Activated T-cell treated with anti-CD3 and anti-CD28 coated beads for 4 hours (primary cell): ENCODE data around the gene TAF11L2.
A peak's percentile ranks its signal among the peaks of the same experiment; 100 is the strongest.
"Not testable (repeated sequence)": the region's sequence is repeated elsewhere in the genome, so short reads cannot be mapped to it uniquely, and the experiment has no call there.

Source experiments
- DNase-seq: peaks from one replicate; pipeline ENCODE4 v3.0.0-alpha.2; 2020

The TAF11L2 gene

DNA sequence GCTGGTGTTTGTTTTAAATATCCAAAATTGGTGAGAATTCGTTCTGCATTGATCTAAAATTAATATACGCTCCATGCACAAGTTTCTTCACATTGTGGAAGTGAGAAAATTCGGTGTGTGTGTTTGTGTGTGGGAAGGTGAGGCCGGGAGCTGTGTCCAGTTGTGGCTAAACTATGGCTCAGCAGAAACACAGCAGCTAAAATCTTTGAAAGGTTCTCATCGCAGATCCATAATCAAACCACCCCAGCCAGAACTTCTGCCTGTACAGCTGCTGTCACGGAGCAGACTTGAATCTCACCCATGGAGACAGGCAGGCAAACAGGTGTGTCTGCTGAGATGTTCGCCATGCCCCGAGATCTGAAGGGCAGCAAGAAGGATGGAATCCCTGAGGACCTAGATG lies at the start of gene TAF11L2:
Gene TAF11L2 (plus strand): TSS at position 301 of the 400 bp plus-strand sequence.
- not testable (repeated sequence) for DNase-seq

DNA sequence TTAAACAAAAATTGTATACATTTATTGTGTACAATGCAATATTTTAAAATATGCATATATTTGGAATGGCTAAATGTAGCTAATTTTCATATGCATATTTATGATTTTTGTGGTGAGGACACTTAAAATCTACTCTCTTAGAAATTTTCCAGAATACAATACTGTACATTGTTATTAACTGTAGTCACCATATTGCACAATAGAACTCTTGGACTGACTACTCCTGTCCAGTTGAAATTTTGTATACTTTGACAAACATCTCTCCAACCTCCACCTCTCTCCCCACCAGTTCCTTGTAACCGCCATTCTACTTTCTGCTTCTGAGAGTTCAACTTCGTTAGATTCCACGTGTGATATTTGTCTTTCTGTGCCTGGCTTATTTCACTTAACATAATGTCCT lies 49.2 kb upstream of the TAF11L2 start:
- no peak for DNase-seq

DNA sequence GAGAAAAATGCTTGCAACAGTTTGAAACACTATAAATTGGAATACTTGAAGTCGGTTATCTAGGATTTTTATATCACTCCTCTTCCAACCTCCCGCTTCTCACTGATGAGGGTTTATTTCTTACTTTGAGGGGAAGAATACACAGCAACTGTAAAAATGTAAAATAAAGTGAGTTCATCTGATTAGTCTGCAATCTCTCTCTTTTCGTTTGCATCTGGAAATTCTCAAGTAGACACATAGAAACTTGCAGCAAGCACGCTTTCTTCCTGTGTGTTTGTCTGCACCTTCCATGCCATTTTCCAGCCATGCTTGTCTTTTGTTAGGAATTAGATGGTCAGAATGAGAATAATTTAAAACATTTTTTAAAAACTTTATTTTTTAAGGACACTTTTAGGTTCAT lies 45.1 kb upstream of the TAF11L2 start:
- DNase-seq: no peak

DNA sequence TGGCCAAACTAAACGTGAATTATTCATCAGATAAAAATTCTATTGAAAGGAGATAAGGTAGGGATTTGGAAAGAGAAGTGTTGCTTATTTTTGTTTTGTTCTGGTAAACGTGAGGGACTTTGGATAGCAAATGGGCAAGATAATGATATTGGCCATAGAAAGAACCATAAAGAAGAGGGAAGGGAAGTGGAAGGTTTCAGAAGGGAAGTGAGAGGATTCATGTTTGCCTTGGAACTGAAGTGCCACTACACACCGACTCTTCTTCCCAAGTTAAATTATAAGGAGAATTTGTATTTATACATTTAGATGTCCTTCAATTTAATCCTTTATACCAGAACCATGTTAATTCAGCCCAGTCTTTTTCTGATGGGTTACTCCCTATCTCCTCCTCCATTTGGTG lies 42.1 kb upstream of the TAF11L2 start:
- no peak for DNase-seq

DNA sequence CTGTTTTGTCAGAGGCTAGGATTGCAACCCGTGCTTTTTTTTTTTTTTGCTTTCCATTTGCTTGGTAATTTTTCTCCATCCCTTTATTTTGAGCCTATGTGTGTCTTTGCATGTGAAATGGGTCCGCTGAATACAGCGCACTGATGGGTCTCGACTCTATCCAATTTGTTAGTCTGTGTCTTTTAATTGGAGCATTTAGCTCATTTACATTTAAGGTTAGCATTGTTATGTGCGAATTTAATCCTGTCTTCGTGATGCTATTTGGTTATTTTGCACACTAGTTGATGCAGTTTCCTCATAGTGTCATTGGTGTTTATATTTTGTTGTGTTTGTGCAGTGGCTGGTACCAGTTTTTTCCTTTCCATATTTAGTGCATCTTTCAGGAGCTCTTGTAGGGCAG lies 36.2 kb upstream of the TAF11L2 start:
- DNase-seq: no peak

DNA sequence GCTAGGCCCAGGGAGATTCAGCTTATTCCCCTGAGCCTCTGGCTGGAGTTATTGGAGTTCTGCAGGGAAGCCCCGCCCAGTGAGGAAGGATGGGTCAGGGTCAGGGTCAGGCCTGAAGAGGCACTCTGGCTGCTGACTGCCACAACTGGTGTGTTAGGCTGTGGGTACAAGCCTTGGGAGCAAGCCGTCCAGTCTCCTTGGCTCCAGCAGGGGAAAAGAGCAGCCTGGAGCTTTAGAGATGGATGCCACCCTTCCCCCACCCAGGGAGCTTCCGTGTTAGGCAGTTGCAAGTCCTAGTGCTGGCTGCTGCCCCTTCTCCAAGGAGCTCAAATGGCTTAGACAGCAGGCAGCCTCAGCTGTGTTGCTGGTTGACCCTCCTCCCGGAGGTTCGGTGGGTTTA lies 34.4 kb upstream of the TAF11L2 start:
- DNase-seq: no peak

DNA sequence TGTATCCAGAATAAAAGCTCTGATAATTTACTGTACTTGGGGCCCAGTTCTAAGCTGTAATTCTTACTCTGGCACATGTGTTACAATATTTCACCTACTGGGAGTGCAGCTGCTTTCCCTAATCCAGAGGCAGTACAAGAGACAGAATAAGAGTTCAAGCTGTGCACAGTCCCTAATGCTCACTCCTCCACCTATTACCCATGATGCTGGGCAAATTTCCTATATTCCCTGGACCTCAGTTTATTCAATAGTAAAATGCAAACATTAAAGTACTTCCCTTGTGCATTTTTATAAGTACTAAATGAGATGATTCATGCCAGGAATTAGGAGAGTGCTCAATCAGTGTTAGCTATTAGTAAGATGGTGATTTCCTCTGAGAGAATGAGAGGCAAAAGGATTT lies 28.0 kb upstream of the TAF11L2 start:
- DNase-seq: no peak

DNA sequence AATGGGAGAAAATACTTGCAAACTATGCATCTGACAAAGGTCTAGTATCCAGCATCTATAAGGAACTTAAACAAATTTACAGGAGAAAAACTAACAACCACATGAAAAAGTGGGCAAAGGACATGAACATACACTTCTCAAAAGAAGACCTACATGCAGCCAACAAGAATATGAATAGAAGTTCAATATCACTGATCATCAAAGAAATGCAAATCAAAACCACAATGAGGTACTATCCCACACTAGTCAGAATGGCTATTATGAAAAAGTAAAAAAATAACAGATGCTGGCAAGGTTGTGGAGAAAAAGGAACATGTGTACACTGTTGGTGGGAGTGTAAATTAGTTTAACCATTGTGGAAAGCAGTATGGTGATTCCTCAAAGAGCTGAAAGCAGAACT lies 23.0 kb upstream of the TAF11L2 start:
- DNase-seq: not testable (repeated sequence)

DNA sequence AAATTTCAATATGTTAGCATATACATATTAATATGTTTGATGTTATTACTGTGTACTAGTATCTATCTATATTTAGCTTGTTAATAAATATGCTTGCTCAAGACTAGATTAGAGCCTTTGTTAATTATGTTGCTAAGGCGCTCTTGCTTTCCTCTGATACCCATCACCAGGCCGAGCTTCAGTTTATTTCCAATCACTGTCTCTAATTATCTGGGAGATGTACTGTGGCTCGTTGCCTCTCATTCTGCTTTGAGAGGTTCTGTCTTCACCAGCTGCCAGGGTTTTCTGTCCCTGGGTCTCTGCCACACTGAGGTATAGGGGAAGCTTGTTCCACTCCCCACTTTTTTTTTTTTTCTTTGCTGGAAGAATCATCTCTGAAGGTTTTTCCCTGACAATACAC lies 21.0 kb upstream of the TAF11L2 start:
- no peak for DNase-seq

DNA sequence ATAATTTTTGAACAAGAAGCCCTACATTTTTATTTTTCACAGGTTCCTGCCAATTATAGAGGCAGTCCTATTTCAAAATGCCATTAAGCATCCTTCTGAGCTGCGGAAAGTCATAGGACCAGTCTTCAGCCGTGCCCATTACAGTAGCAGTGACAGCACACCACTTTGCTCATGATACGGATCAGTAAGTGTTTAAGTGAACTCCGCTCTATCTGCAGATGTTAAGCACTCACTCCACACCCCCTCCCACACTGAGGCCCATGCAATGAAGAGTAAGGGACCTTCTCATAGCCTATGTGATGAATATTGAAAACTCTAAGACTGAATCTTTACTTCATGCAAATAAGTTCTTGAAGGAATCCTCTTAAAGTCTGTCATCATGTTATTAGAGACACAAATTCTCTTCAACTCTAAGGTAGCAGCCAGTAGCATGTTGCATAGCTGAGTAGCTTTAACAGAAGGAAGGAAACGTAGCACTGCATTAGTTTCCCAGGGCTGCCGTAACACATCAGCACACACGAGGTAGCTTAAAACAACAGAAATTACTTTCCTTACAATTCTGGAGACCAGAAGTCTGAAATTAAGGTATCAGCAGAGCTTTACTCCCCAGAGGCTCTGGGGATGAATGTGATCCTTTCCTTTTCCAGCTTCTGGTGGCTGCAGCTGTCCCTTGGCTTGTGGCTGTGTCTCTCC lies 20.3 kb upstream of the TAF11L2 start:
- no peak for DNase-seq

DNA sequence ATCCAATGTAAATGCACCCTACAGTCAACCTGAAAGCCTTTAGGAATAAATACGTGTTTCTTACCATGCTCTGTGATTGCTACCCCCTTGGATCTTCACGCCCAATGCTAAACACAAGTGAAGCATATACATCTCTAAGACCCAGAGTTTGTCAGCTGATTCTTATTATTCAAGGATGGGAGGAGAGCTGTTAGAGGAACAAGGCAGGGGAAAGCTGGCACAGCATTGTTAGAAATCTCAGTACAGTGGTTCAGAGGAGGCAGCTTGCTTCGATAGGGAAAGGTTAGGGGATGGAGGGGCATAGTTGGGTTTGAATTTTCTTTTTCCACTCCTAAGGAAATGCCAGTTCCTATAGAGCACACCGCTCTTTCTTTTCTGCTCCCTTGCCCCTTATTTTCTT lies 16.7 kb upstream of the TAF11L2 start:
- DNase-seq: no peak

DNA sequence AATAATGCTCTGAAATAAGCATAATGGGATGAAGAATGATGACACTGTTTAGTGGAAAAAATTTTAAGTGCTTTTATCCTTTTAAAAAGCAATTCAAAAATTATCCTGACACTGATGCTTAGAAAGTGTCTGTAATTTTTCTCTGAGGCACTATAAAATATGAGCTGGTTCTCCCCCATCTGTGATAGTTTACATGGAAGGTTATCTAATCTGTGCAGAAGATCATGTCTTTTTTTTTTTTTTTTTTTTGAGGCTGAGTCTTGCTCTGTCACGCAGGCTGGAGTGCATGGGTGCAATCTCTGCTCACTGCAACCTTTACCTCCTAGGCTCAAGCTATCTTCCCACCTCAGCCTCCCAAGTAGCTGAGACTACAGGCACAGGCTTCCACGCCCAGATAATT lies 15.2 kb upstream of the TAF11L2 start:
- DNase-seq: no peak

DNA sequence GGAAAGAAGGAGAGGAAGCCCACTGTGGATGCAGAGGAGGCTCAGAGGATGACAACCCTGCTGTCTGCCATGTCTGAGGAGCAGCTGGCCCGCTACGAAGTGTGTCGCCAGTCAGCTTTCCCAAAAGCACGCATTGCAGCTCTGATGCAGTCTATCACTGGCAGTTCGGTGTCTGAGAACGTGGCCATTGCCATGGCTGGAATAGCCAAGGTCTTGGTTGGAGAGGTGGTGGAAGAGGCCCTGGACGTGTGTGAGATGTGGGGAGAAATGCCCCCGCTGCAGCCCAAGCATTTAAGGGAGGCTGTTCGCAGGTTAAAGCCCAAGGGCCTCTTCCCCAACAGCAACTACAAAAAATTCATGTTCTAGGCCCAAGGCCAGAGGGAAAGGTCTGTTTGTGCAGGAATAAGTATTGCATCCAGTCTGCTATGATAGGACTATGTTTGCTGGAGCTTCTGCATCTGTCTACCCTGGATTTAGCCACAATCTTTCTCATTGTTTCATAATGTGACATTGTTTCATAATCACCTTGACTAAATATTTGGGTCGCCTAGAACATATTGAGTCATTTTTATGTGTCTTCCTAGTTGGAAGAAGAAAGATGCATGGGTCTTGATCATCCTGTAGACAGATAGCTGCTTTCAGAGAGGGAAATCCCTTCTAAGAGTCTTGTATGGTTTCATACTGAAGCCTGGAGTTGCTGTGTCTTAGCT lies 11.4 kb upstream of the TAF11L2 start:
- DNase-seq: not testable (repeated sequence)

DNA sequence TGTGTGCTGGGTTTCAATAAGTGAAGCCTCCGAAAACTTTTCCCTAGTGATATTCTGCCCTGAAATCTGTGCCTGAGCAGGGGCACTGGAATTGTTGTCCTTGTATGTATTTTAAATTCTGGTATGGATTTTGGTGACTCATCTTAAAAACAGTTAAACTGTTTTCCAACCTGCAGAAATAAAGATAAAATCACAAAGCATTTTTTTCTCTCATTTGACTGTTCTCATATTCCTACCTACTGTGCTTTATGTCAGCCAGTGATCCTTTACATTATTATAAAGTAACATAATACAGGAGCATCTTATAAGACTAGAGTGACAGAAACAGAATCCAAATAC lies 10.9 kb upstream of the TAF11L2 start:
- DNase-seq: no peak

DNA sequence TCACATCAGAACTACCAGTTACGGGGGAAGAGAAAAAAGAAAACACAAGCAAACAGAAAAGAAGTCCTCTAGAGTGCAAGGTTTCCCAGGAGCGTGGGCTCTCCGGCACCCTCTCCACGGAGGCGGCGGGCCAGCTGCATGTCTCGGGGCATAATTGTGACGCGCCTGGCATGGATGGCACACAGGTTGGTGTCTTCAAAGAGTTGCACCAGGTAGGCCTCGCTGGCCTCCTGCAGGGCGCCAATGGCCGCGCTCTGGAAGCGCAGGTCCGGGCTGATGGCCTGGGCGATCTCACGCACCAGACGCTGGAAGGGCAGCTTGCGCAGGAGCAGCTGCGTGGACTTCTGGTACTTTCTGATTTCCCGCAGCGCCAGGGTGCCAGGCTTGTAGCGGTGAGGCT lies 6.8 kb upstream of the TAF11L2 start:
- not testable (repeated sequence) for DNase-seq

DNA sequence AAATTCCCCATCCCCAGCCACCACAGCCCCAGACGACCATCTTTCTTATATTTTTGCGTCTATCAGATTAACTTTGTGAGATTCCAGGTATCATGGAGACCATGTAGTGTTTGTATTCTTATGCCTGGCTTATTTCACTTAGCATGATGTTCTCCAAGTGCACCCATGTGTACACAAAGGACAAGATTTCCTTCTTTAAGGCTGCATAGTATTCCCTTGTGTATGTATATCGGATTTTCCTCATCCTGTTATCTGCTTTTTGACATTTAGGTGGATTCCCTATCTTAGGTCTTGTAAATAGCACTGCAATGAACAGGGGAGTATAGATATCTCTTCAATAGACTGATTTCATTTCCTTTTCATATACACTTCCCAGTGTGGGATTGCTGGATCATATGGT lies 5.3 kb upstream of the TAF11L2 start:
- no peak for DNase-seq

DNA sequence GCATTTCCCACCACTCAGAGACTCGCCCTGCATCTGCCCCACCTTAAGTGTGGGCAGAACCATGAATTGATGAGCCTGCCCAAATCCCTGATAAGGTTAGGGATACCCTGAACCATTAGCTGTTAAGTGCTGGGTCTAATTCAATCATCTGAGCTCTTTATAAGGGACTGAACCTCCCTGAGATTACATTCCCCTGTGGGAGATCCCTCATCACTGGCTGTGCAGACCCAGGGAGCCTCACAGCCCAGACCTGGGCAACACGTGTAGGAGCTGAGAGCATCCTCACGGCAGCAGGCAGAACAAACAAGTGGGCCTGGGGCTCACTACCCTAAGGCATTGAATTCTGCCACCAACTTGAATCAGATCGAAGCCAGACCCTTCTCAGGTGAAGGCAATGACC lies 585 bp upstream of the TAF11L2 start:
- DNase-seq: no peak

DNA sequence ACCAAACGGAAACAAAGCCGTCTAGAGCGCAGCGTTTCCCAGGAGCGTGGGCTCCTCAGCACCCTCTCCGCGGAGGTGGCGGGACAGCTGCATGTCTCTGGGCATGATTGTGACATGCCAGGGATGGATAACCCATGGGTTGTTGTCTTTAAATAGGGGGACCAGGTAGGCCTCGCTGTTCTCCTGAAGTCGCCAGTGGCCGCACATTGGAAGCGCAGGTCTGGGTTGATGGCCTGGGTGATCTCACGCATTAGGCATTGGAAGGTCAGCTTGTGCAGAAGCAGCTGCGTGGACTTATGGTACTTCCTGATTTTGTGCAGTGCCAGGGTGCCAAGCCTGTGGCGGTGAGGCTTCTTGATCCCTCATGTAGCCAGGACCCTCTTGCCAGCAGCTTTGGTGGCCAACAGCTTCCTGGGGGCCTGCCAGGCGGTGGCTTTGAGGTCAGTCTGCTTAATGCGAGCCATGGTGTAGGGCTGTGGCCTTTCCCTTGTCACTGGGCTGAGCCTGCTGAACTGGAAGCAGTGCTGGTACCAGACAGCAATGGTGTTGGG lies 13.8 kb downstream of the TAF11L2 start:
- no peak for DNase-seq

DNA sequence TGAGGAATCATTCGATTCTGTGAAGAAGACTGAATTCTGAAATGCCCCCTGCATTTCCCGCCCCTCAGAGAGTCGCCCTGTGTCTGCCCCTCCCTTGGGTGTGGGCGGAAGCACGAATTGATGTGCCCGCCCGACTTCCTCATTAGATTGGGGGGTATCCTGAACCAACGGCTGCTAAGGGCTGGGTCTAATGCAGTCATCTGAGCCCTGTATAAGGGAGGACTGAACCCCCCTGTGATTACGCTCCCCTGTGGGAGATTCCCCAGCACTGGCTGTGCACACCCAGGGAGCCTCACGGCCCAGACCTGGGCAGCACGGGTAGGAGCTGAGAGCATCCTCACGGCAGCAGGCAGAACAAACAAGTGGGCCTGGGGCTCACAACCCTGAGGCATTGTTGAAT lies 19.5 kb downstream of the TAF11L2 start:
- DNase-seq: peak; percentile 7

DNA sequence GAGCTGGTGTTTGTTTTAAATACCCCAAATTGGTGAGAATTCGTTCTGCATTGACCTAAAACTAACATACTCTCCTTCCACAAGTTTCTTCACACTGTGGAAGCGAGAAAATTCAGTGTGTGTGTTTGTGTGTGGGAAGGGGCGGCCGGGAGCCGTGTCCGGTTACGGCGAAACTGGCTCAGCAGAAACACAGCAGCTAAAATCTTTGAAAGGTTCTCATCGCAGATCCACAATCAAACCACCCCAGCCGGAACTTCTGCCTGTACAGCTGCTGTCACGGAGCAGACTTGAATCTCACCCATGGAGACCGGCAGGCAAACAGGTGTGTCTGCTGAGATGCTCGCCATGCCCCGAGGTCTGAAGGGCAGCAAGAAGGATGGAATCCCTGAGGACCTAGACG lies 20.0 kb downstream of the TAF11L2 start, which contains the start of gene TAF11L3:
Gene TAF11L3 (plus strand): TSS at position 301 of the 400 bp plus-strand sequence.
- not testable (repeated sequence) for DNase-seq

DNA sequence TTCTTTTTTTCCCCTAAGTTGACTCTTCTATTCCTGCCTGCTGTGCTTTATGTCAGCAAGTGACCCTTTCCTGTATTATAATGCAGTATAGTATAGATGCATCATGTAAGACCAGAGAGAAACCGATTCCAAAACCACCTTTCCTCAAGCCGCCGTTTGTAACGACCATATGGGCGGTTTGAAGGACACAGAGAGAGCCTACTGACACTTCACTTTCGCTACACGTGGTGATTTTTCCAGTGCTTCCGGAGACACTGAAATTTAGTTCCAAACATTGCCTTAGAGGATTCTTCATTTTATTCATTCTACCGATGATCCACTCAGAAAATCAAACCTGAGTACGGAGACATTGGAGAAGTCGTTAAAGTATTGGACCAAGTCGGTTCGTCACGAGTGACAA lies 21.5 kb downstream of the TAF11L2 start:
- not testable (repeated sequence) for DNase-seq

DNA sequence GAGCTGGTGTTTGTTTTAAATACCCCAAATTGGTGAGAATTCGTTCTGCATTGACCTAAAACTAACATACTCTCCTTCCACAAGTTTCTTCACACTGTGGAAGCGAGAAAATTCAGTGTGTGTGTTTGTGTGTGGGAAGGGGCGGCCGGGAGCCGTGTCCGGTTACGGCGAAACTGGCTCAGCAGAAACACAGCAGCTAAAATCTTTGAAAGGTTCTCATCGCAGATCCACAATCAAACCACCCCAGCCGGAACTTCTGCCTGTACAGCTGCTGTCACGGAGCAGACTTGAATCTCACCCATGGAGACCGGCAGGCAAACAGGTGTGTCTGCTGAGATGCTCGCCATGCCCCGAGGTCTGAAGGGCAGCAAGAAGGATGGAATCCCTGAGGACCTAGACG lies 23.5 kb downstream of the TAF11L2 start, which contains the start of gene TAF11L4:
Gene TAF11L4 (plus strand): TSS at position 301 of the 400 bp plus-strand sequence.
- DNase-seq: not testable (repeated sequence)

DNA sequence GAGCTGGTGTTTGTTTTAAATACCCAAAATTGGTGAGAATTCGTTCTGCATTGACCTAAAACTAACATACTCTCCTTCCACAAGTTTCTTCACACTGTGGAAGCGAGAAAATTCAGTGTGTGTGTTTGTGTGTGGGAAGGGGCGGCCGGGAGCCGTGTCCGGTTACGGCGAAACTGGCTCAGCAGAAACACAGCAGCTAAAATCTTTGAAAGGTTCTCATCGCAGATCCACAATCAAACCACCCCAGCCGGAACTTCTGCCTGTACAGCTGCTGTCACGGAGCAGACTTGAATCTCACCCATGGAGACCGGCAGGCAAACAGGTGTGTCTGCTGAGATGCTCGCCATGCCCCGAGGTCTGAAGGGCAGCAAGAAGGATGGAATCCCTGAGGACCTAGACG lies 26.9 kb downstream of the TAF11L2 start, which contains the start of gene TAF11L5:
Gene TAF11L5 (plus strand): TSS at position 301 of the 400 bp plus-strand sequence.
- DNase-seq: not testable (repeated sequence)

DNA sequence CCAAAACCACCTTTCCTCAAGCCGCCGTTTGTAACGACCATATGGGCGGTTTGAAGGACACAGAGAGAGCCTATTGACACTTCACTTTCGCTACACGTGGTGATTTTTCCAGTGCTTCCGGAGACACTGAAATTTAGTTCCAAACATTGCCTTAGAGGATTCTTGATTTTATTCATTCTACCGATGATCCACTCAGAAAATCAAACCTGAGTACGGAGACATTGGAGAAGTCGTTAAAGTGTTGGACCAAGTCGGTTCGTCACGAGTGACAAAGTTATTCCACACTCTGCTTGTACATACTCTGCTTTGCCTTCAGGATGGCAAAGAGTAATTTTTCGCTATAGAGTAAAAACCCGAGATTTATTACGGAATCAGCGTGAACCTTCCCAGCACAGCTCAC lies 28.5 kb downstream of the TAF11L2 start:
- DNase-seq: not testable (repeated sequence)
